Measurements from ENCODE around the gene TERT.

Gene TERT

DNA sequence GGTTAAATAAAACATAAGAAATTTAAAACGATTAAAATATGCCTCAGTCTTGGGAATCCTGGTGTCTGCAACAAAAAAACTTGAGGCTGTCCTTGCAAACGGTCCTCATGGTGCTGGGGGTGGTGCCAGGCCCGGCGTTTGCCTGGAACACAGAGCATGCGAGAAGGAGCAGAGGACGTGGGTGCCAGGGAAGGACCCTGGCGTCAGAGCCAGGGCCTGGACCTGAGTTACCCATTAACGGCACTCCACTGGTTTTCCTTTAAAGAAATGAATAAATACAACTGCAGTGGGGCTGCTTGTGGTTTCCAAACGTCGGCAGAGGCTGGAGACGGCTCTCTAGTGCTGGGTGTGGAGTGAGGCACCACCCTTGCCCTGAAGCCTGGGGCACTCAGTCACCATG, 69.8 kb downstream of the TERT start, which contains the start of gene SLC6A18:
SLC6A18 (plus strand) TSS at position 301 of the 400 bp plus-strand sequence; CDS start at position 398, 97 bp downstream.
- no peak for DNase-seq (ENCODE audit: low spot score)
- in situ Hi-C loops (cut with MboI; ENCODE audit: low pct_unique_long_range_greater_than_20kb, low sequenced_read_pairs, unreplicated experiment), result no loop called here
- TF ChIP-seq CTCF (IDR thresholded peaks at IDR 0.05; ENCODE audit: extremely low read depth, insufficient read depth, missing control alignments), result no peak

- TF ChIP-seq CTCF (IDR thresholded peaks at IDR 0.05; ENCODE audit: extremely low read depth, insufficient read depth, missing control alignments), result no peak
- in situ Hi-C loops (cut with MboI; ENCODE audit: low pct_unique_long_range_greater_than_20kb, low sequenced_read_pairs, unreplicated experiment), result no loop called here
- no peak for DNase-seq (ENCODE audit: low spot score)
Measured at GRCh38 chr5:1224631-1225030, 70.2 kb downstream of the TERT start.

DNA sequence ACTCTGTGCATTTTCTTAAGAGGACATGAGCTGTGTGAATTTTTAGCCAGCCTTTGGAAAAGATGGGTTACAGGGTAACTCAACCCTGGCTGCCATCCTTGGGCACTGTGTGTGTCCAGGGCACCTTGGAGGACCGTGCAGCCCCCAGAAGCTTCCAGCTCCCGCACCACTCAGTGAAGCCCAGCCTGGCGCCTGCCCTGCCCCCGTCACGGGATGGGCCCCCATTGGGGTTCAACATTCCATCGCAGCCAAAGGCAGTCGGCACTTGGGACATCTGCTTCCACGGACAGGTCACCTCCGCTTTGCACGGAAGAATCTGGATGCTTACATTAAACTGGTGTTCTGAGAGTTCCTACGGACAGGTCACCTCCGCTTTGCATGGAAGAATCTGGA, 71.6 kb downstream of the TERT start:
- in situ Hi-C loops (cut with MboI; ENCODE audit: low pct_unique_long_range_greater_than_20kb, low sequenced_read_pairs, unreplicated experiment), result no loop called here
- TF ChIP-seq CTCF (IDR thresholded peaks at IDR 0.05; ENCODE audit: extremely low read depth, insufficient read depth, missing control alignments), result no peak
- DNase-seq (ENCODE audit: low spot score), result no peak

DNA sequence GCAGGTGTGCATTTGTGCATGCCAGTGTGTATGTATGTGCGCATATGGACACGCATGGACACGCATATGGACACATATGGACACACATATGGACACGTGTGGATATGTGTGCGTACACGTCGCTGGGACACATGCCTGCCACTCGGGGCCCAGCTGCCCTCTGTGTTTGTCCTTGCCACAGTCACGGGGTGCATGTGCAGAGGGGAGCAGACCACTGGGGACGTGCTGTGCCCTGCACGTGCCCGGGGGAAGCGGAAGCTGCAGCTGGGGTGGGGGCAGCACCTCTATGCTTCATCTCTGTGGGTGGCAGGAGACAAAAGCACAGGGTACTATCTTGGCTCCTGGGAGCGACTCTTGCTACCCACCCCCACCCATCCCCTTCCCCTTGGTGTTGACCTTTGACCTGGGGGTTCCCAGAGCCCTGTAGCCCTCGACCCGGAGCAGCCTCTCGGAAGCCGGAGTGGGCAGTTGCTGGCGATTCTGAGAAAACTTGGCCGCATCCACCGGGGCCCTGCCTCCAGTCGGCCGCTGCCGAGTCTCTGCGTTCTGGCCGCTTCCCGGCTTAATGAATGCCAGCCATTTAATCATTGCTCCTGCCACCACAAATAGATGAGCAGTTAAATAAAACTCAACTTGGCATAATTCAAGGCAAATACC, 72.1 kb downstream of the TERT start:
- in situ Hi-C loops (cut with MboI; ENCODE audit: low pct_unique_long_range_greater_than_20kb, low sequenced_read_pairs, unreplicated experiment), result no loop called here
- no peak for DNase-seq (ENCODE audit: low spot score)
- no peak for TF ChIP-seq CTCF (IDR thresholded peaks at IDR 0.05; ENCODE audit: extremely low read depth, insufficient read depth, missing control alignments)

- no peak for DNase-seq (ENCODE audit: low spot score)
- no peak for TF ChIP-seq CTCF (IDR thresholded peaks at IDR 0.05; ENCODE audit: extremely low read depth, insufficient read depth, missing control alignments)
- in situ Hi-C loops (cut with MboI; ENCODE audit: low pct_unique_long_range_greater_than_20kb, low sequenced_read_pairs, unreplicated experiment), result no loop called here
Measured at GRCh38 chr5:1222147-1222546, 72.7 kb downstream of the TERT start.

DNA sequence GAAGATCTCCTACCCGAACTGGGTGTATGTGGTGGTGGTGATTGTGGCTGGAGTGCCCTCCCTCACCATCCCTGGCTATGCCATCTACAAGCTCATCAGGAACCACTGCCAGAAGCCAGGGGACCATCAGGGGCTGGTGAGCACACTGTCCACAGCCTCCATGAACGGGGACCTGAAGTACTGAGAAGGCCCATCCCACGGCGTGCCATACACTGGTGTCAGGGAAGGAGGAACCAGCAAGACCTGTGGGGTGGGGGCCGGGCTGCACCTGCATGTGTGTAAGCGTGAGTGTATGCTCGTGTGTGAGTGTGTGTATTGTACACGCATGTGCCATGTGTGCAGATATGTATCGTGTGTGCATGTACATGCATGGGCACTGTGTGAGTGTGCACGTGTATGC, 73.1 kb downstream of the TERT start:
- in situ Hi-C loops (cut with MboI; ENCODE audit: low pct_unique_long_range_greater_than_20kb, low sequenced_read_pairs, unreplicated experiment), result no loop called here
- no peak for TF ChIP-seq CTCF (IDR thresholded peaks at IDR 0.05; ENCODE audit: extremely low read depth, insufficient read depth, missing control alignments)
- DNase-seq (ENCODE audit: low spot score), result no peak
